Breast epithelium (tissue), 4 donors: Measurements from ENCODE around the gene COL11A1. TPM values are rescaled to one million over a fixed set of nuclear protein-coding genes. Genes with fewer than 3 reads are reported as not detected.
"Not testable (repeated sequence)": the region's sequence is repeated elsewhere in the genome, so short reads cannot be mapped to it uniquely, and the experiment has no call there.

Experiments used
- DNase-seq, 2 donors: peaks; one replicate each; pipeline ENCODE4 v3.0.0-alpha.2; 2019; ENCODE audit warnings: low spot score in 2 of 2
- H3K27ac ChIP-seq, 2 donors: fragments of 200-600 bp; sonication (generic) in 1 of 2; one replicate each; pipeline ENCODE4 v1.5.1; 2016 to 2019; ENCODE audit warnings: mild to moderate bottlenecking in 1 of 2
- H3K27me3 ChIP-seq, 2 donors: fragments of 200-600 bp; sonication (generic) in 1 of 2; one replicate each; pipeline versions ENCODE4 v1.5.1 to v1.6.0; 2017 to 2019; ENCODE audit warnings: control low read depth in 1 of 2, mild to moderate bottlenecking in 1 of 2
- H3K36me3 ChIP-seq: fragments of 200-600 bp; one replicate; pipeline ENCODE4 v1.5.1; 2019
- H3K4me1 ChIP-seq, 2 donors: fragments of 200-600 bp; sonication (generic); one replicate each; pipeline ENCODE4 v1.5.1; 2016 to 2019; ENCODE audit warnings: control low read depth in 1 of 2
- H3K4me3 ChIP-seq, 3 donors: fragments of 200-600 bp; sonication (generic); 1 replicate in 2 of 3; 2 replicates in 1 of 3; pipeline ENCODE4 v1.5.1; 2016 to 2019; ENCODE audit warnings: mild to moderate bottlenecking in 3 of 3, moderate library complexity in 2 of 3
- H3K9me3 ChIP-seq, 2 donors: fragments of 200-600 bp; sonication (generic) in 1 of 2; one replicate each; pipeline ENCODE4 v1.5.1; 2016 to 2019; ENCODE audit warnings: control low read depth in 1 of 2
- POLR2A ChIP-seq: fragments of 450-650 bp; IDR thresholded peaks from one replicate; pipeline ENCODE4 v1.6.1; 2016; ENCODE audit warnings: antibody characterized with exemption, mild to moderate bottlenecking, moderate library complexity
- POLR2AphosphoS5 ChIP-seq, 3 donors: sonication (generic); formaldehyde crosslinking; IDR thresholded peaks; one replicate each; pipeline ENCODE4 v1.6.1; 2017; ENCODE audit warnings: antibody characterized with exemption in 3 of 3
- intact Hi-C: fragments of 100-400 bp; cut with DNase I; formaldehyde crosslinking; loops from one replicate; pipeline ENCODE4 v1.15.1; 2023; ENCODE audit warnings: low total_unique reads
- total RNA-seq, 3 donors: library from RNA; depleted of rRNA; stranded (reverse); fragments of >200 nt; gene quantifications; one replicate each; pipeline ENCODE4 v1.1.0, GENCODE V29; 2016
- TF ChIP-seq, protein P1 (sequence below), 3 donors: fragments of 450-650 bp; IDR thresholded peaks; one replicate each; pipeline ENCODE4 v1.5.1; 2016 to 2017; ENCODE audit warnings: antibody characterized with exemption in 3 of 3, mild to moderate bottlenecking in 3 of 3, moderate library complexity in 3 of 3

The COL11A1 gene
- total RNA-seq, 3 donors from 2014 or later = 0.48 to 0.98 (median 0.88) TPM

DNA sequence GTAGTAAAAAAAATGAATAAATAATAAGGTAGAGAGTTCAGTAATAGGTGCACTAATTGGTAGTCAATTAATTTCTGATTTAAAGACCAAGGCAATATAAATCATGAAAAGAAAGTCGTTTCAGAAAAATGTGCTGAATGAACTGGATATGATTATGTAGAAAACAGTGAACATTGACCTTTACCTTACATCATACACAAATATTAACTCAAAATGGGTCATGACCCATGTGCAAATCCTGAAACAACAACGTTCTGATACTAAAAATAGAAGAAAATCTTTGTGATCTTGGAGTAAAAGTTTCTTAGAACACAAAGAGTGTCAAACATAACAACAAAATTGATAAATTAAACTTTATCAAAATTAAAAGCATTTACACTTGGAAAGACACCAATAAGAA lies 39.1 kb downstream of the COL11A1 start:
- Histone ChIP-seq H3K36me3 (no peaks in the 10 kb centered on the region), H3K27ac (no peak overlapping the region), H3K27me3 (no peaks in the 10 kb centered on the region), H3K4me1 (no peaks in the 10 kb centered on the region), H3K4me3 (no peak overlapping the region), H3K9me3 (no peaks in the 10 kb centered on the region)
- DNase-seq = no peak
- intact Hi-C loops = no loop called here
- TF ChIP-seq POLR2AphosphoS5 (IDR thresholded peaks at IDR 0.05) (no peak), POLR2A (no peak)
- TF ChIP-seq, protein P1, sequence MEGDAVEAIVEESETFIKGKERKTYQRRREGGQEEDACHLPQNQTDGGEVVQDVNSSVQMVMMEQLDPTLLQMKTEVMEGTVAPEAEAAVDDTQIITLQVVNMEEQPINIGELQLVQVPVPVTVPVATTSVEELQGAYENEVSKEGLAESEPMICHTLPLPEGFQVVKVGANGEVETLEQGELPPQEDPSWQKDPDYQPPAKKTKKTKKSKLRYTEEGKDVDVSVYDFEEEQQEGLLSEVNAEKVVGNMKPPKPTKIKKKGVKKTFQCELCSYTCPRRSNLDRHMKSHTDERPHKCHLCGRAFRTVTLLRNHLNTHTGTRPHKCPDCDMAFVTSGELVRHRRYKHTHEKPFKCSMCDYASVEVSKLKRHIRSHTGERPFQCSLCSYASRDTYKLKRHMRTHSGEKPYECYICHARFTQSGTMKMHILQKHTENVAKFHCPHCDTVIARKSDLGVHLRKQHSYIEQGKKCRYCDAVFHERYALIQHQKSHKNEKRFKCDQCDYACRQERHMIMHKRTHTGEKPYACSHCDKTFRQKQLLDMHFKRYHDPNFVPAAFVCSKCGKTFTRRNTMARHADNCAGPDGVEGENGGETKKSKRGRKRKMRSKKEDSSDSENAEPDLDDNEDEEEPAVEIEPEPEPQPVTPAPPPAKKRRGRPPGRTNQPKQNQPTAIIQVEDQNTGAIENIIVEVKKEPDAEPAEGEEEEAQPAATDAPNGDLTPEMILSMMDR (IDR thresholded peaks at IDR 0.05) = no peak

DNA sequence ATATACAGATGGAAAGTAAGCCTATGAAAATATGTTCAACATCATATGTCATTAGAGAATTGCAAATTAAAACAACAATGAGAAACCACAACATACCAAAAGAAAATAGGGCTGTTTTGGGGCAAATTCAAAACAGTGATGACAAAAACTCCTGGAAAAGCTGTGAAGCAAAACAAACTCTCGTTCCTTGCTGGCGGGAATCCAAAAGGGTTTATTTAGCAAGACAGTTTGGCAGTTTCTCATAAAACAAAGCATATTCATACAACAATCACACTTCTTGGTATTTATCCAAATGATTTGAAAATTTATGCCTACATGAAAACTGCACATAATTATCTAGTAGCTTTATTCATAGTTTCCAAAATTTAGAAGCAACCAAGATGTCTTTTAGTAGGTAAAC lies 44.4 kb downstream of the COL11A1 start:
- Histone ChIP-seq H3K27me3 (no peaks in the 10 kb centered on the region), H3K27ac (no peak overlapping the region), H3K9me3 (no peaks in the 10 kb centered on the region), H3K4me3 (no peak overlapping the region), H3K36me3 (no peaks in the 10 kb centered on the region), H3K4me1 (no peaks in the 10 kb centered on the region)
- DNase-seq = no peak
- intact Hi-C loops = no loop called here
- no peak for TF ChIP-seq POLR2AphosphoS5 (IDR thresholded peaks at IDR 0.05)
- TF ChIP-seq POLR2A = no peak
- TF ChIP-seq, protein P1 (IDR thresholded peaks at IDR 0.05) = no peak

DNA sequence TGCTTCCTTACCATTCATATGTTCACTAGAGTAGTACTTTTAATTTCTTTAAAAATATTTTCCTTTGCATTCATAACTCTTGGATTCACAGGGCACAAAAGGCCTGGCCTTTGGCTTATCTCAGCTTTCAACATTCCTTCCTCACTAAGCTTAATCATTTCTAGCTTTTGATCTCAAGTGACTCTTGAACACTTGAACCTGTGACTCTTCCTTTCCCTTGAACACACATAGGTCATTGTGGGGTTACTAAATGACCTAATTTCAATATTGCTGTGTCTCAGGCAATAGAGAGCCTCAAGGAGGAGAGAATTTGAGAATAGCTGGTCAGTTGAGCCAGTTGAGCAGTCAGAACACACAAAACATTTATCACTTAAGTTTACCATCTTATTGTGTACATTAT lies 49.9 kb downstream of the COL11A1 start:
- H3K4me3 ChIP-seq = no peak overlapping the region
- no peak for DNase-seq
- no peaks in the 10 kb centered on the region for H3K4me1 ChIP-seq
- no peak for TF ChIP-seq POLR2AphosphoS5 (IDR thresholded peaks at IDR 0.05)
- TF ChIP-seq POLR2A = no peak
- no peaks in the 10 kb centered on the region for H3K36me3 ChIP-seq
- H3K27ac ChIP-seq = no peak overlapping the region
- intact Hi-C loops = no loop called here
- no peaks in the 10 kb centered on the region for H3K9me3 ChIP-seq
- H3K27me3 ChIP-seq = no peaks in the 10 kb centered on the region

DNA sequence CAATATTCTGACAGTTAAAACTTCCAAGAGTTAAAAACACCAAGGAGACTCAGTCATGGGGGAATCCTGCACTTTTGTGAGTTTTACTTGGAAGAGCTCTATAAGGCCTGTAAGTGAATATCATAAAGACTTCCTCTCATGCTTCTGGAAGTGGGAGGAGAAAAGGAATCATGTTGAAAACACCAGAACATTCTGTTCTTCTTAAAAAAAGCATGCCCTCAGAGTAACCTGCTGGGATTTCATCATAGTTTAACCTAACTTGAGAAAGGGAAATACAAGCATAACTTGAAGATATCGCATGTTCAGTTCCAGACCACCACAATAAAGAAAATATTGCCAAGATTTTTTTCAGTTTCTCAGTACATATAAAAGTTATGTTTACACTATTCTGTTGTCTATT lies 51.9 kb downstream of the COL11A1 start:
- intact Hi-C loops = no loop called here
- Histone ChIP-seq H3K27ac (no peak overlapping the region), H3K4me1 (no peaks in the 10 kb centered on the region), H3K9me3 (no peaks in the 10 kb centered on the region), H3K27me3 (no peaks in the 10 kb centered on the region), H3K4me3 (no peak overlapping the region), H3K36me3 (no peaks in the 10 kb centered on the region)
- no peak for TF ChIP-seq POLR2AphosphoS5 (IDR thresholded peaks at IDR 0.05)
- TF ChIP-seq, protein P1 (IDR thresholded peaks at IDR 0.05) = no peak
- no peak for DNase-seq

DNA sequence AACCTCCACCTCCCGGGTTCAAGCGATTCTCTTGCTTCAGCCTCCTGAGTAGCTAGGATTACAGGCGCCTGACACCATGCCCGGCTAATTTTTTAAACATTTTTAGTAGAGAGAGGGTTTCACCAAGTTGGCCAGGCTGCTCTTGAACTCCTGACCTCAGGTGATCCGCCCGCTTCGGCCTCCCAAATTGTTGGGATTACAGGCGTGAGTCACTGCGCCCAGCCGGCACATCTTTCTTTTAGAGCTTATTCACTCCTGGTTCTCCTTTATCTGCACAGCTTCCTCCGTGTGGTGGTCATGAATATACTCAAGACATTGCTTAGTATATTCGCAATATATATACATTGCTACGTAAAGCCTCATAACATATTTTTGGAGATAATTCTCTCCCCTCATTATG lies 80.2 kb downstream of the COL11A1 start:
- H3K4me1 ChIP-seq, H3K9me3 ChIP-seq, H3K27ac ChIP-seq, DNase-seq, H3K36me3 ChIP-seq, H3K27me3 ChIP-seq, intact Hi-C loops, H3K4me3 ChIP-seq: not testable (repeated sequence)

DNA sequence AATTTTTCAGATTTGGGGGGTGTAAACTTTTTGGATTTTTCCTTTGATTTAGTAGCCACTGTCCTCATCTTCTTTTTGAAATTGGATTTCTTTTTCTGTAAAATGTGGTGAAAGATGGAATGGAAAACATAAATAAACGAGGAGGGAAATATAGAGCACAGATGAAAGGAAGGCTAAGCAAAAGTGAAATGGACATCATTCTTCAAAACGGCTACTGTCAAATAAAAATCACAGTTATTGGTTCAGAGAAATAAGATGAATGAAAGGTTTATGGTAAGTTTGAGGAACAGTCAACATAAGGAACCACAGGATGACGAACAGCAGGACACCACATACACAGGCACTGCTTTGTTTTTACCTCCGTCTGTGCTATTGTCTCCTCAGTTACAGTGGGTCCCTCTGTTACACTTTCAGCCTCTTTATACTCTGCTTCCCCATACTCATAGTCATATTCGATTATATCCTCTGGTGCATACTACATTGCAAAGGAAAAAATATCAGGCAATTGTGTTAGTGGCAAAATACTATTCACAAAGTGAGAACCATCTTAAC lies 82.4 kb downstream of the COL11A1 start:
- H3K36me3 ChIP-seq = no peaks in the 10 kb centered on the region
- no peaks in the 10 kb centered on the region for H3K27me3 ChIP-seq
- TF ChIP-seq POLR2AphosphoS5 (IDR thresholded peaks at IDR 0.05) (no peak), POLR2A (no peak)
- TF ChIP-seq, protein P1 (IDR thresholded peaks at IDR 0.05) = no peak
- no peak overlapping the region for H3K27ac ChIP-seq
- intact Hi-C loops = no loop called here
- no peaks in the 10 kb centered on the region for H3K4me1 ChIP-seq
- DNase-seq = no peak
- H3K9me3 ChIP-seq = no peaks in the 10 kb centered on the region
- H3K4me3 ChIP-seq = no peak overlapping the region
